ENCODE data around the gene KIF16B.

GRCh38 chr20:16257813-16258430, 315.3 kb downstream of the KIF16B start:
- TF ChIP-seq ZFP30 (CRISPR knock-in tag; IDR thresholded peaks at IDR 0.05) = no peak
- no peak for TF ChIP-seq PATZ1 (CRISPR knock-in tag; IDR thresholded peaks at IDR 0.05; ENCODE audit: borderline replicate concordance)
- no peak for TF ChIP-seq SNAI2 (CRISPR knock-in tag; IDR thresholded peaks at IDR 0.05)
- no peak for TF ChIP-seq TSHZ2 (CRISPR knock-in tag; IDR thresholded peaks at IDR 0.05)
- no peak for TF ChIP-seq ZFP3 (CRISPR knock-in tag; IDR thresholded peaks at IDR 0.05)
- no peak for TF ChIP-seq CSRNP3 (CRISPR knock-in tag; IDR thresholded peaks at IDR 0.05)
- no peak for TF ChIP-seq POU6F1 (CRISPR knock-in tag; IDR thresholded peaks at IDR 0.05; ENCODE audit: borderline replicate concordance, low read depth)
- TF ChIP-seq RARB (CRISPR knock-in tag; IDR thresholded peaks at IDR 0.05) = no peak
- no peak for TF ChIP-seq ARNTL (CRISPR knock-in tag; IDR thresholded peaks at IDR 0.05; ENCODE audit: borderline replicate concordance, low read depth)
- no peak for TF ChIP-seq ZNF8 (CRISPR knock-in tag; IDR thresholded peaks at IDR 0.05)
- TF ChIP-seq ZC3H10 (CRISPR knock-in tag; IDR thresholded peaks at IDR 0.05) = no peak

All from SK-N-SH treated with all-trans-retinoic acid at 6 μM for 48 hours (cell line).